ENCODE results near the gene ZNF679. TPM values are rescaled to one million over a fixed set of nuclear protein-coding genes. Genes with fewer than 3 reads are reported as not detected.
"Not testable (repeated sequence)": the region's sequence is repeated elsewhere in the genome, so short reads cannot be mapped to it uniquely, and the experiment has no call there.

Gene ZNF679
- total RNA-seq = not detected
- not detected for polyA plus RNA-seq
- long read RNA-seq, donor 1 = 0 reads
- long read RNA-seq, donor 2 = 0 reads

DNA sequence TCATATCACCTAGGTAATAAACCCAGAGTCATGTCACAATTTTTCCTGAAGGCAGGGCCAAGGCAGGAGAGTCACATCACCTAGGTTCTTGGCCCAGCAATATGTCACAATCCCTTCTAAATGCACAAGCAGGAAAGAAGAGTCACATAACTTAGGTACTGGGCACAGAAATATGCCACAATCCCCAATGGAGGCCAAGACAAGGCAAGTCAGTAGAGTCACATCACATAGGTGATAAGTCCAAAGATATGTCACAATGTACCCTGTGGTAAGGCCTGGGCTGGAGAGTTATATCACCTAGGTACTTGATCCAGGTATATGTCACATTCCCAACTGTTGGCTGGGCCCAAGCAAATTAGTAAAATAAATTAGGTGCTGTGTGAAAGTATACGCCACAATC is at the start of gene ZNF679:
Gene ZNF679, plus strand, starts transcription at position 301 of the 400 bp plus-strand sequence. CDS start 20,644 bp downstream, outside the sequence.
- H3K27me3 ChIP-seq (ENCODE audit: insufficient read depth in 3 of 3, low read length in 2 of 3); H3K4me1 ChIP-seq; H3K4me3 ChIP-seq; ATAC-seq; intact Hi-C loops (cut with DNase I); H3K9me3 ChIP-seq; DNase-seq; H3K36me3 ChIP-seq (ENCODE audit: insufficient read depth in 1 of 2, low read depth in 1 of 2); H3K27ac ChIP-seq: not testable (repeated sequence)
- 89 to 93% (median 90%) methylated on average over 1 of the region's 1 CpG for WGBS, 3 donors

DNA sequence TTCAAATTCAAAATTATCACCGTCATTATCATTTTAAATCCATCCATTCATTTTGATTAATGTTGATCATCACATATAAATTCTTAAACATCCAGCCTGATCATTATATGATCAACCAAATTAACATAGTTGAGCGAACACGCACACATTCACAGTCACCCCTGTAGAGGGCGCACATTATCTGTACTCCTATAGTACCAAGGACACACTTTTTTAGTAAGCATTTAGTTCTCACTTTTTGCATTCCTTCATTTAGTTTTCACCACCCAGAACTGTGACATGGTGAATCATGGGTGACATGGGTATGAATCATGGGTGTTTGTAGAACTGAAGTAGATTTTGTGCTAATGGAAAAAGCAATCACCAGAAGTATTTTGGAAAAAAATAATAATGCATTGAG is 47.3 kb upstream of the ZNF679 start:
- Histone ChIP-seq H3K36me3 (ENCODE audit: insufficient read depth in 1 of 2, low read depth in 1 of 2) (no peaks in the 10 kb centered on the region), H3K27me3 (ENCODE audit: insufficient read depth in 3 of 3, low read length in 2 of 3) (peaks cover 0 to 16% (median 0%) of the 10 kb centered on the region in 3 donors), H3K9me3 (no peaks in the 10 kb centered on the region), H3K27ac (no peak overlapping the region), H3K4me1 (no peaks in the 10 kb centered on the region), H3K4me3 (no peak overlapping the region)
- no peak for ATAC-seq
- intact Hi-C loops (cut with DNase I) = loop anchor here in 1 of 2 donors (5.0 kb wide), 1 partner anchor 441 kb away; no protein-coding TSS in a partner anchor
- no peak for DNase-seq
- TF ChIP-seq, protein P1, sequence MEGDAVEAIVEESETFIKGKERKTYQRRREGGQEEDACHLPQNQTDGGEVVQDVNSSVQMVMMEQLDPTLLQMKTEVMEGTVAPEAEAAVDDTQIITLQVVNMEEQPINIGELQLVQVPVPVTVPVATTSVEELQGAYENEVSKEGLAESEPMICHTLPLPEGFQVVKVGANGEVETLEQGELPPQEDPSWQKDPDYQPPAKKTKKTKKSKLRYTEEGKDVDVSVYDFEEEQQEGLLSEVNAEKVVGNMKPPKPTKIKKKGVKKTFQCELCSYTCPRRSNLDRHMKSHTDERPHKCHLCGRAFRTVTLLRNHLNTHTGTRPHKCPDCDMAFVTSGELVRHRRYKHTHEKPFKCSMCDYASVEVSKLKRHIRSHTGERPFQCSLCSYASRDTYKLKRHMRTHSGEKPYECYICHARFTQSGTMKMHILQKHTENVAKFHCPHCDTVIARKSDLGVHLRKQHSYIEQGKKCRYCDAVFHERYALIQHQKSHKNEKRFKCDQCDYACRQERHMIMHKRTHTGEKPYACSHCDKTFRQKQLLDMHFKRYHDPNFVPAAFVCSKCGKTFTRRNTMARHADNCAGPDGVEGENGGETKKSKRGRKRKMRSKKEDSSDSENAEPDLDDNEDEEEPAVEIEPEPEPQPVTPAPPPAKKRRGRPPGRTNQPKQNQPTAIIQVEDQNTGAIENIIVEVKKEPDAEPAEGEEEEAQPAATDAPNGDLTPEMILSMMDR (IDR thresholded peaks at IDR 0.05) = no peak
- WGBS, 3 donors = 40 to 49% (median 41%) methylated on average over 4 of the region's 4 CpGs

DNA sequence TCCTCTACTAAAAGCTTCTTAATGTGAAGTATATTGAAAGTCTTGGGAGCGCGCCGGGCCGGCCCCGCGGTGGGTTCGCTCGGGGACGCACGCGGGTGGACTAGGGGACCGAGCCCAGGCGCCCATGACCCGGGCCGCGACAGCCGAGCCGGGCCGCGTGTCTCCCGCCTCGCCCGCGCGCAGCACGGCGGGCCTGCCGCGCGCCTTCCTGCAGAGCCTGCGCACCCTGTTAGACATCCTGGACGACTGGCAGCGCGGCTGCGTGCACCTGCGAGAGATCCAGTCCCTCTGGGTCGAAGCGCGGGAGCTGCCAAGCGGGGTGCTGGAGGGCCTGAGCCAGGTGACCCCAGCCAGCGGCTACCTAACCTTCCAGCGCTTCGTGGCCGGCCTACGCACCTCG is 46.7 kb upstream of the ZNF679 start:
- no peak overlapping the region for H3K27ac ChIP-seq
- ATAC-seq = no peak
- DNase-seq = no peak
- peaks cover 0 to 16% (median 0%) of the 10 kb centered on the region in 3 donors for H3K27me3 ChIP-seq (ENCODE audit: insufficient read depth in 3 of 3, low read length in 2 of 3)
- no peaks in the 10 kb centered on the region for H3K36me3 ChIP-seq (ENCODE audit: insufficient read depth in 1 of 2, low read depth in 1 of 2)
- H3K4me3 ChIP-seq = no peak overlapping the region
- intact Hi-C loops (cut with DNase I) = loop anchor here in 1 of 2 donors (5.0 kb wide), 1 partner anchor 441 kb away; no protein-coding TSS in a partner anchor
- TF ChIP-seq, protein P1 (IDR thresholded peaks at IDR 0.05) = no peak
- 29 to 39% (median 36%) methylated on average over 36 to 46 of the region's 46 CpGs for WGBS, 3 donors
- no peaks in the 10 kb centered on the region for H3K9me3 ChIP-seq
- no peaks in the 10 kb centered on the region for H3K4me1 ChIP-seq

DNA sequence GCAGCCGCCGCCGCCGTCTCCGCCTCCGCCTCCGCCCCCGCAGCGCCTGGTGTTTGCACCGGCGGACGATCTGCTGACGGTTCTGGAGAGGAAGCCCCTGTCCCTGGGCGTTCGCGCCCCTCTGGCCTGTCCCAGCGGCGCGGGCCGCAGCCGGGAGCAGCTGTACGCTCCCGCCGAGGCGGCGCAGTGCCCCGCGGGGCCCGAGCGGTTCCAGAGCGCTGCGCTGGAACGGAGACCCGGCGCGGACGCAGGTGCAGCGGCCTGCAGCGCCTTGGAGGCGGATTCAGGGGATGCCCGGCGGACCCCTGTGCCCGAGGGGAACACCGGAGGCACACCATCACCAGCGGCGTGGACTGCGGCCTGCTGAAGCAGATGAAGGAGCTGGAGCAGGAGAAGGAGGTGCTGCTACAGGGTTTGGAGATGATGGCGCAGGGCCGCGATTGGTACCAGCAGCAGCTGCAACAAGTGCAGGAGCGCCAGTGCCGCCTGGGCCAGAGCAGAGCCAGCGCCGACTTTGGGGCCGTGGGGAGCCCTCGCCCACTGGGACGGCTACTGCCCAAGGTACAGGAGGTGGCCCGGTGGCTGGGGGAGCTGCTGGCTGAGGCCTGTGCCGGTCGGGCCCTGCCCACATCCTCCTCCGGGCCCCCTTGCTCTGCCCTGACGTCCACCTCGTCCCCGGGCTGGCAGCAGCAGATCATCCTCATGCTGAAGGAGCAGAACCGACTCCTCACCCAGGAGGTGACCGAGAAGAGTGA is 46.1 kb upstream of the ZNF679 start:
- H3K9me3 ChIP-seq = no peaks in the 10 kb centered on the region
- intact Hi-C loops (cut with DNase I) = loop anchor here (2.0 to 5.0 kb wide), 2 partner anchors 437 to 440 kb away; no protein-coding TSS in a partner anchor
- H3K27me3 ChIP-seq (ENCODE audit: insufficient read depth in 3 of 3, low read length in 2 of 3) = peaks cover 0 to 16% (median 0%) of the 10 kb centered on the region in 3 donors
- H3K27ac ChIP-seq = no peak overlapping the region
- DNase-seq (no peak), ATAC-seq (no peak)
- WGBS, 3 donors = 24 to 35% (median 30%) methylated on average over 56 to 66 of the region's 66 CpGs
- H3K4me1 ChIP-seq = no peaks in the 10 kb centered on the region
- H3K36me3 ChIP-seq (ENCODE audit: insufficient read depth in 1 of 2, low read depth in 1 of 2) = no peaks in the 10 kb centered on the region
- H3K4me3 ChIP-seq = no peak overlapping the region
- TF ChIP-seq, protein P1 (IDR thresholded peaks at IDR 0.05) = no peak

DNA sequence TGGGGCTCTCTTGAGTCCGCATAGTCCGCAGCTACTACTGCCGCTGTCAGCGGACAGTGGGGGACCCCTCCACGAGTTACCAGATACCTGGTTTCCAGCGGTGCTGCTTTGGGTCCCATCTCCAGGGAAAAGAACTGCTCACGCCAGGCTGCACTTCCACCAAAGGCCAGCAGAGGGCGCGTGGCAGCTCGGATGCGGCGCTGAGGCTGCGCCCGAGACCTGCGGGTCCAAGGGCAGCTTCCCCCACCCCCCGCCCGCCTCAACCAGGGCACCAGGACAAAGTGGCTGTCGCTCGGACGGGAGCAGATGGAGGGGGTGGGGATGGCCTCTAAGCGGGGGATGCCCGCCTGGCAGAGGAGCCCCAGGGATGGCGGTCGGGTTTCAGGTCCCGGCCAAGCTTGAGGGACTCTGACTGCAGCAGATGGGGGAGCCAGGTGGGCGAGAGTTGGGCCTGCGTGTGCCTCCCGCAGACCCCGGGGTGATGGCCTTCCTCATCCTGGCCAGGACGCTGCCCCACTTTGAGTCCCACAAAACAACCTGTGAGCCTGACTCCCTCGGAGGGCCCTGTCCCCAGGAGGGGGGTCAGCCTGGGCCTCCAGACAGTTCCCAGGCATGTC is 45.0 kb upstream of the ZNF679 start:
- H3K4me3 ChIP-seq = no peak overlapping the region
- no peaks in the 10 kb centered on the region for H3K36me3 ChIP-seq (ENCODE audit: insufficient read depth in 1 of 2, low read depth in 1 of 2)
- peak; percentile 27 to 53 for DNase-seq
- intact Hi-C loops (cut with DNase I) = loop anchor here (2.0 to 5.0 kb wide), 2 partner anchors 436 to 439 kb away; no protein-coding TSS in a partner anchor
- H3K9me3 ChIP-seq = peaks cover 8% of the 10 kb centered on the region
- WGBS, 3 donors = 20 to 24% (median 21%) methylated on average over 25 to 31 of the region's 31 CpGs
- TF ChIP-seq, protein P1 (IDR thresholded peaks at IDR 0.05) = peak; percentile 66
- H3K27ac ChIP-seq = no peak overlapping the region
- ATAC-seq = no peak
- peaks cover 0 to 16% (median 0%) of the 10 kb centered on the region in 3 donors for H3K27me3 ChIP-seq (ENCODE audit: insufficient read depth in 3 of 3, low read length in 2 of 3)
- H3K4me1 ChIP-seq = no peaks in the 10 kb centered on the region
